ENCODE measurements around the gene AHI1. TPM values are rescaled to one million over a fixed set of nuclear protein-coding genes. Genes with fewer than 3 reads are reported as not detected.

The AHI1 gene
- total RNA-seq, 2 experiments from 2014 or later = 18.6 to 22.7 TPM

GRCh38 chr6:135411339-135411738 lies 86.2 kb downstream of the AHI1 start:
- Mint-ChIP-seq H3K4me3 (no peak overlapping the region), H3K36me3 (peaks cover 3% of the 10 kb centered on the region), H3K9me3 (no peaks in the 10 kb centered on the region)

GRCh38 chr6:135410856-135411255 lies 86.7 kb downstream of the AHI1 start:
- H3K27ac Mint-ChIP-seq = no peak overlapping the region
- H3K36me3 Mint-ChIP-seq = peaks cover 3% of the 10 kb centered on the region
- ChIA-PET CTCF (interaction anchor here (0.9 kb wide), 1 partner anchor 214 kb away, joined by 3 read pairs; no protein-coding TSS in a partner anchor), POLR2A (no interaction called here)
- intact Hi-C loops (cut with micrococcal nuclease) = no loop called here
- no peaks in the 10 kb centered on the region for H3K4me1 Mint-ChIP-seq (ENCODE audit: low read depth)
- no peaks in the 10 kb centered on the region for H3K9me3 Mint-ChIP-seq
- H3K27me3 Mint-ChIP-seq = no peaks in the 10 kb centered on the region
- no peak overlapping the region for H3K4me3 Mint-ChIP-seq
- DNase-seq = no peak

More at GRCh38 chr6:135411339-135411738, 86.2 kb downstream of the AHI1 start:
- ChIA-PET POLR2A (no interaction called here), CTCF (no interaction called here)
- intact Hi-C loops (cut with micrococcal nuclease) = no loop called here
- Mint-ChIP-seq H3K4me1 (ENCODE audit: low read depth) (no peaks in the 10 kb centered on the region), H3K27me3 (no peaks in the 10 kb centered on the region), H3K27ac (no peak overlapping the region)
- no peak for DNase-seq

GRCh38 chr6:135403584-135403983 lies 94.0 kb downstream of the AHI1 start:
- H3K4me3 Mint-ChIP-seq = no peak overlapping the region
- H3K4me1 Mint-ChIP-seq (ENCODE audit: low read depth) = no peaks in the 10 kb centered on the region
- POLR2A ChIA-PET = no interaction called here
- H3K36me3 Mint-ChIP-seq = peaks cover 5% of the 10 kb centered on the region
- no peak for DNase-seq
- H3K9me3 Mint-ChIP-seq = no peaks in the 10 kb centered on the region
- intact Hi-C loops (cut with micrococcal nuclease) = no loop called here
- no peaks in the 10 kb centered on the region for H3K27me3 Mint-ChIP-seq
- no peak overlapping the region for H3K27ac Mint-ChIP-seq
- CTCF ChIA-PET = no interaction called here

- CTCF ChIA-PET = no interaction called here
- intact Hi-C loops (cut with micrococcal nuclease) = no loop called here
- no peak for DNase-seq
- H3K27ac Mint-ChIP-seq = no peak overlapping the region
- POLR2A ChIA-PET = no interaction called here
- H3K4me3 Mint-ChIP-seq = no peak overlapping the region
- no peaks in the 10 kb centered on the region for H3K9me3 Mint-ChIP-seq
- no peaks in the 10 kb centered on the region for H3K27me3 Mint-ChIP-seq
- peaks cover 5% of the 10 kb centered on the region for H3K36me3 Mint-ChIP-seq
- H3K4me1 Mint-ChIP-seq (ENCODE audit: low read depth) = no peaks in the 10 kb centered on the region
Measured at GRCh38 chr6:135402311-135402710, 95.2 kb downstream of the AHI1 start.

- Mint-ChIP-seq H3K27ac (no peak overlapping the region), H3K9me3 (no peaks in the 10 kb centered on the region), H3K4me1 (ENCODE audit: low read depth) (no peaks in the 10 kb centered on the region), H3K36me3 (peaks cover 1% of the 10 kb centered on the region), H3K4me3 (no peak overlapping the region), H3K27me3 (no peaks in the 10 kb centered on the region)
- intact Hi-C loops (cut with micrococcal nuclease) = no loop called here
- CTCF ChIA-PET = no interaction called here
- no peak for DNase-seq
- POLR2A ChIA-PET = no interaction called here
Measured at GRCh38 chr6:135397172-135397952, 100.2 kb downstream of the AHI1 start.

- H3K36me3 Mint-ChIP-seq = peaks cover 1% of the 10 kb centered on the region
Measured at GRCh38 chr6:135395136-135395535, 102.4 kb downstream of the AHI1 start.

GRCh38 chr6:135393289-135393688 lies 104.3 kb downstream of the AHI1 start:
- H3K4me3 Mint-ChIP-seq = no peak overlapping the region
- peaks cover 2% of the 10 kb centered on the region for H3K36me3 Mint-ChIP-seq
- no peaks in the 10 kb centered on the region for H3K27me3 Mint-ChIP-seq
- no peaks in the 10 kb centered on the region for H3K9me3 Mint-ChIP-seq
- ChIA-PET CTCF (no interaction called here), POLR2A (no interaction called here)
- no peaks in the 10 kb centered on the region for H3K4me1 Mint-ChIP-seq (ENCODE audit: low read depth)
- DNase-seq = no peak
- H3K27ac Mint-ChIP-seq = no peak overlapping the region
- intact Hi-C loops (cut with micrococcal nuclease) = no loop called here

More at GRCh38 chr6:135395136-135395535, 102.4 kb downstream of the AHI1 start:
- DNase-seq = no peak
- H3K4me3 Mint-ChIP-seq = no peak overlapping the region
- CTCF ChIA-PET = interaction anchor here (1.2 kb wide), 1 partner anchor 28 kb away, joined by 3 read pairs; no protein-coding TSS in a partner anchor
- POLR2A ChIA-PET = no interaction called here
- H3K27me3 Mint-ChIP-seq = no peaks in the 10 kb centered on the region
- no peaks in the 10 kb centered on the region for H3K4me1 Mint-ChIP-seq (ENCODE audit: low read depth)
- no peak overlapping the region for H3K27ac Mint-ChIP-seq
- intact Hi-C loops (cut with micrococcal nuclease) = no loop called here
- no peaks in the 10 kb centered on the region for H3K9me3 Mint-ChIP-seq

GRCh38 chr6:135390458-135390857 lies 107.1 kb downstream of the AHI1 start:
- Mint-ChIP-seq H3K9me3 (no peaks in the 10 kb centered on the region), H3K27me3 (no peaks in the 10 kb centered on the region), H3K4me1 (ENCODE audit: low read depth) (no peaks in the 10 kb centered on the region), H3K4me3 (no peak overlapping the region), H3K36me3 (peaks cover 2% of the 10 kb centered on the region), H3K27ac (no peak overlapping the region)
- POLR2A ChIA-PET = no interaction called here
- intact Hi-C loops (cut with micrococcal nuclease) = no loop called here
- DNase-seq = no peak
- CTCF ChIA-PET = no interaction called here

- no peak for DNase-seq
- H3K36me3 Mint-ChIP-seq = peaks cover 1% of the 10 kb centered on the region
- no peaks in the 10 kb centered on the region for H3K9me3 Mint-ChIP-seq
- H3K4me1 Mint-ChIP-seq (ENCODE audit: low read depth) = peaks cover 6% of the 10 kb centered on the region
- intact Hi-C loops (cut with micrococcal nuclease) = no loop called here
- ChIA-PET POLR2A (no interaction called here), CTCF (no interaction called here)
- H3K27me3 Mint-ChIP-seq = no peaks in the 10 kb centered on the region
- no peak overlapping the region for H3K4me3 Mint-ChIP-seq
- H3K27ac Mint-ChIP-seq = no peak overlapping the region
Measured at GRCh38 chr6:135385299-135385698, 112.2 kb downstream of the AHI1 start.

GRCh38 chr6:135383766-135384165 lies 113.8 kb downstream of the AHI1 start:
- Mint-ChIP-seq H3K27ac (no peak overlapping the region), H3K9me3 (no peaks in the 10 kb centered on the region), H3K36me3 (no peaks in the 10 kb centered on the region), H3K4me1 (ENCODE audit: low read depth) (peaks cover 6% of the 10 kb centered on the region), H3K4me3 (no peak overlapping the region), H3K27me3 (no peaks in the 10 kb centered on the region)
- ChIA-PET CTCF (no interaction called here), POLR2A (no interaction called here)
- no peak for DNase-seq
- intact Hi-C loops (cut with micrococcal nuclease) = loop anchor here (2.0 kb wide), 1 partner anchor 85 kb away; no protein-coding TSS in a partner anchor

- Mint-ChIP-seq H3K27me3 (no peaks in the 10 kb centered on the region), H3K4me3 (no peak overlapping the region), H3K9me3 (no peaks in the 10 kb centered on the region), H3K27ac (no peak overlapping the region), H3K4me1 (ENCODE audit: low read depth) (peaks cover 6% of the 10 kb centered on the region), H3K36me3 (no peaks in the 10 kb centered on the region)
- ChIA-PET POLR2A (no interaction called here), CTCF (no interaction called here)
- intact Hi-C loops (cut with micrococcal nuclease) = loop anchor here (2.0 kb wide), 1 partner anchor 84 kb away; no protein-coding TSS in a partner anchor
- no peak for DNase-seq
Measured at GRCh38 chr6:135383301-135383700, 114.2 kb downstream of the AHI1 start.

GRCh38 chr6:135382182-135382628 lies 115.3 kb downstream of the AHI1 start:
- no peak for DNase-seq
- ChIA-PET CTCF (no interaction called here), POLR2A (no interaction called here)
- H3K4me3 Mint-ChIP-seq = no peak overlapping the region
- H3K27me3 Mint-ChIP-seq = no peaks in the 10 kb centered on the region
- H3K27ac Mint-ChIP-seq = no peak overlapping the region
- no peaks in the 10 kb centered on the region for H3K9me3 Mint-ChIP-seq
- H3K36me3 Mint-ChIP-seq = no peaks in the 10 kb centered on the region
- intact Hi-C loops (cut with micrococcal nuclease) = loop anchor here (1.0 to 2.0 kb wide), 2 partner anchors 83 to 186 kb away; no protein-coding TSS in a partner anchor
- peaks cover 6% of the 10 kb centered on the region for H3K4me1 Mint-ChIP-seq (ENCODE audit: low read depth)

GRCh38 chr6:135380793-135381192 lies 116.7 kb downstream of the AHI1 start:
- intact Hi-C loops (cut with micrococcal nuclease) = no loop called here
- peaks cover 6% of the 10 kb centered on the region for H3K4me1 Mint-ChIP-seq (ENCODE audit: low read depth)
- H3K27me3 Mint-ChIP-seq = no peaks in the 10 kb centered on the region
- no peak overlapping the region for H3K4me3 Mint-ChIP-seq
- no peaks in the 10 kb centered on the region for H3K9me3 Mint-ChIP-seq
- H3K36me3 Mint-ChIP-seq = no peaks in the 10 kb centered on the region
- no peak for DNase-seq
- ChIA-PET CTCF (no interaction called here), POLR2A (no interaction called here)
- H3K27ac Mint-ChIP-seq = no peak overlapping the region
